B cell (primary cell): ENCODE data around the gene PCMTD2. TPM values are rescaled to one million over a fixed set of nuclear protein-coding genes. Genes with fewer than 3 reads are reported as not detected.
"Not testable (repeated sequence)": the region's sequence is repeated elsewhere in the genome, so short reads cannot be mapped to it uniquely, and the experiment has no call there.

Experiments
- ATAC-seq: fragments of 200-7000 bp; cut with Tn5 transposase; one replicate; pipeline ENCODE4 v1.10.0; 2021; ENCODE audit warnings: low read depth, mild to moderate bottlenecking, moderate number of reproducible peaks, moderate library complexity
- CTCF ChIA-PET: fragments of 350-600 bp; sonication (Branson Sonifier 250); formaldehyde crosslinking; loops from one replicate; lab custom pipeline; 2021; ENCODE audit warnings: antibody characterized with exemption, inconsistent platforms; lab: Charles Lee
- POLR2A ChIA-PET: fragments of 350-600 bp; sonication (Branson Sonifier 250); formaldehyde crosslinking; loops from one replicate; lab custom pipeline; 2021; ENCODE audit warnings: antibody characterized with exemption; lab: Charles Lee
- DNase-seq: peaks from one replicate; pipeline ENCODE4 v3.0.0; 2013
- H2AFZ ChIP-seq: 2 replicates; pipeline ENCODE4 v1.6.1; 2012; ENCODE audit warnings: mild to moderate bottlenecking, low read depth, low read length; ENCODE audit not compliant: insufficient read depth, poor library complexity, severe bottlenecking
- H3K27ac ChIP-seq, 2 donors: 1 replicate in 1 of 2; 2 replicates in 1 of 2; pipeline ENCODE4 v1.5.1; 2012 to 2013; ENCODE audit warnings: low read length in 2 of 2, mild to moderate bottlenecking in 2 of 2, moderate library complexity in 1 of 2
- H3K27me3 ChIP-seq, 4 experiments: fragments of 200-600 bp in 1 of 4; sonication (generic) in 1 of 4; replicated peaks in 1 of 4; 1 replicate in 2 of 4; 2 replicates in 2 of 4; pipeline versions ENCODE4 v1.6.1 to v1.7.0; 2013 to 2016; ENCODE audit warnings: low read length in 3 of 4, mild to moderate bottlenecking in 2 of 4, mixed read lengths in 1 of 4, moderate library complexity in 1 of 4; ENCODE audit not compliant: insufficient read depth in 4 of 4, control insufficient read depth in 3 of 4; ENCODE audit errors: control extremely low read depth in 1 of 4
- H3K36me3 ChIP-seq, 2 experiments: replicated peaks in 1 of 2; 1 replicate in 1 of 2; 2 replicates in 1 of 2; pipeline versions ENCODE4 v1.6.1 to v1.7.1; 2013; ENCODE audit warnings: low read length in 1 of 2; ENCODE audit not compliant: insufficient read depth in 2 of 2, control insufficient read depth in 1 of 2; ENCODE audit errors: control extremely low read depth in 1 of 2, extremely low read depth in 1 of 2
- H3K4me1 ChIP-seq, 2 donors: fragments of 200-600 bp in 1 of 2; sonication (generic) in 1 of 2; 1 replicate in 1 of 2; 2 replicates in 1 of 2; pipeline versions ENCODE4 v1.5.1 to v1.6.1; 2013 to 2017; ENCODE audit warnings: low read length in 2 of 2; ENCODE audit not compliant: control insufficient read depth in 2 of 2, insufficient read depth in 2 of 2
- H3K4me2 ChIP-seq: replicated peaks from 2 replicates; pipeline ENCODE3; 2012; ENCODE audit warnings: mild to moderate bottlenecking, low read depth, low read length; ENCODE audit not compliant: poor library complexity, severe bottlenecking
- H3K4me3 ChIP-seq, 5 experiments: fragments of 200-600 bp in 1 of 5; sonication (generic) in 1 of 5; 1 replicate in 3 of 5; 2 replicates in 2 of 5; pipeline versions ENCODE4 v1.5.1 to v1.7.0; 2011 to 2016; ENCODE audit warnings: low read length in 4 of 5, mild to moderate bottlenecking in 4 of 5, low read depth in 2 of 5, control low read depth in 1 of 5, moderate library complexity in 1 of 5; ENCODE audit not compliant: insufficient read depth in 1 of 5; ENCODE audit errors: control extremely low read depth in 1 of 5, extremely low read depth in 1 of 5
- H3K79me2 ChIP-seq: fragments of 200-600 bp; sonication (generic); one replicate; pipeline ENCODE4 v1.6.0; 2016; ENCODE audit warnings: low read length; ENCODE audit not compliant: control insufficient read depth, insufficient read depth
- H3K9ac ChIP-seq: fragments of 200-600 bp; sonication (generic); 2 replicates; pipeline ENCODE4 v1.6.1; 2017; ENCODE audit warnings: mild to moderate bottlenecking, low read length, moderate library complexity
- H3K9me3 ChIP-seq, 3 donors: one replicate each; pipeline versions ENCODE4 v1.6.1 to v1.7.1; 2013; ENCODE audit warnings: low read length in 2 of 3; ENCODE audit not compliant: control insufficient read depth in 2 of 3, insufficient read depth in 1 of 3; ENCODE audit errors: control extremely low read depth in 1 of 3
- H4K20me1 ChIP-seq: 2 replicates; pipeline ENCODE4 v1.6.0; 2012; ENCODE audit warnings: mild to moderate bottlenecking, low read length; ENCODE audit not compliant: insufficient read depth, control insufficient read depth, poor library complexity, severe bottlenecking
- H3K27ac Mint-ChIP-seq: one replicate; pipeline ENCODE4 v1.8.0; 2021; ENCODE audit warnings: mixed read lengths
- H3K27me3 Mint-ChIP-seq: one replicate; pipeline ENCODE4 v1.8.0; 2021; ENCODE audit warnings: mixed read lengths
- H3K4me1 Mint-ChIP-seq: one replicate; pipeline ENCODE4 v1.8.0; 2021; ENCODE audit warnings: mixed read lengths
- H3K4me3 Mint-ChIP-seq: one replicate; pipeline ENCODE4 v1.8.0; 2021; ENCODE audit warnings: mixed read lengths
- H3K9me3 Mint-ChIP-seq: one replicate; pipeline ENCODE4 v1.8.0; 2022; ENCODE audit warnings: mixed read lengths; ENCODE audit not compliant: insufficient read depth
- WGBS: methylation state at CpG from one replicate; pipeline ENCODE4 v1.1.5; 2013; ENCODE audit warnings: missing lambda C conversion rate; ENCODE audit not compliant: insufficient coverage; 5-methylcytosine and 5-hydroxymethylcytosine counted together
- intact Hi-C: fragments of 100-400 bp; cut with micrococcal nuclease; formaldehyde crosslinking; loops from one replicate; pipeline ENCODE4 v1.10.0; 2022
- polyA plus RNA-seq: library from polyadenylated mRNA; depleted of rRNA; stranded (reverse); fragments of >200 nt; gene quantifications from 2 replicates; pipeline ENCODE4 v1.2.3, GENCODE V29; 2012
- total RNA-seq, 2 donors: library from RNA; stranded (reverse); fragments of 120-200 nt in 1 of 2; gene quantifications; 1 replicate in 1 of 2; 2 replicates in 1 of 2; pipeline versions ENCODE4 v1.2.3 to v1.2.4, GENCODE V29; 2013 to 2022

Gene PCMTD2
- total and polyA plus RNA-seq, 2 donors (not counting 1 experiment from before 2014, with no cell fraction given) = 39.8 to 131 TPM

DNA sequence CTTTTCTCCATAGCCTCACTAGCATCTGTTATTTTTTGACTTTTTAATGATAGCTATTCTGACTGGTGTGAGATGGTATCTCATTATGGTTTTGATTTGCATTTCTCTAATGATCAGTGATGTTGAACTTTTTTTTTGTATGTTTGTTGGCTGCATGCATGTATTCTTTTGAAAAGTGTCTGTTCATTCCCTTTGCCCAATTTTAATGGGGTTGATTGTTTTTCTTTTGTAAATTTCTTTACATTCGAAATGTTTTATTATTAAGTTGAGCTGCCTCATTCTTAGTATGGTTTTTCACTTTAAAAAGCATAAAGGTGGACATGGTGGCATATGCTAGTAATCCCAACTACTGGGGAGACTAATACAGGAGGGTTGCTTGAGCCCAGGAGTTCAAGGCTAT lies 58.2 kb downstream of the PCMTD2 start:
- H2AFZ ChIP-seq, DNase-seq, H4K20me1 ChIP-seq, H3K4me3 Mint-ChIP-seq, ATAC-seq, H3K4me2 ChIP-seq, H3K4me1 Mint-ChIP-seq, H3K9me3 Mint-ChIP-seq, H3K36me3 ChIP-seq, H3K9ac ChIP-seq, CTCF ChIA-PET, H3K27ac ChIP-seq, H3K27me3 ChIP-seq, intact Hi-C loops, H3K27ac Mint-ChIP-seq, POLR2A ChIA-PET, H3K9me3 ChIP-seq, H3K79me2 ChIP-seq, H3K4me3 ChIP-seq, H3K4me1 ChIP-seq: not testable (repeated sequence)
- WGBS = no CpG with 5 or more reads among the region's 1 CpG
- H3K27me3 Mint-ChIP-seq = peaks cover 10% of the 10 kb centered on the region

- H3K4me1 ChIP-seq, H4K20me1 ChIP-seq, H3K36me3 ChIP-seq, H3K4me3 ChIP-seq, H3K27ac ChIP-seq, H3K9ac ChIP-seq, H3K9me3 ChIP-seq, H3K4me3 Mint-ChIP-seq, POLR2A ChIA-PET, H3K4me1 Mint-ChIP-seq, DNase-seq, CTCF ChIA-PET, H3K9me3 Mint-ChIP-seq, ATAC-seq, intact Hi-C loops, H3K79me2 ChIP-seq, H3K27me3 ChIP-seq, H3K27ac Mint-ChIP-seq, H2AFZ ChIP-seq, H3K4me2 ChIP-seq: not testable (repeated sequence)
- H3K27me3 Mint-ChIP-seq = peaks cover 18% of the 10 kb centered on the region
Measured at GRCh38 chr20:64315381-64315780, 59.8 kb downstream of the PCMTD2 start.

DNA sequence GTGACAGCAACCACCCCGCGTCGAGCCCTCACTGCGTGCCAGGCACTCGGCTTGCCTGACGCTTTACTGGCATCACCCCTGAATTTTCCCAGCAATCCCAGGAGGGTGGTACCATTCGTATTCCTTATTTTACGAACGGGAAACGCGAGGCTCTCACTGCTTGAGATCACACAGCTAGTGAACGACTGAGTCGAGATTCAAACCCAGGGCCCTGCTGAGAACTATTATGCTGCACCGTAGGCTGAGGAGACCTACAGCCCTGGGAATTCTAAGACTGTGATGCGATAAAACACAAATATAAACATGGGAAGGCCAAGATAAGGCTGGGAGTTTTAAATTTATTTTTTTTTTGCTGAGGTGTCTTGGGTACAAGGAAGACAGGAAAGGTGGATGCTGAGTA lies 60.3 kb downstream of the PCMTD2 start:
- H3K4me2 ChIP-seq, H4K20me1 ChIP-seq, H3K4me1 ChIP-seq, H3K36me3 ChIP-seq, H3K9me3 ChIP-seq, H3K9me3 Mint-ChIP-seq, intact Hi-C loops, H3K9ac ChIP-seq, ATAC-seq, POLR2A ChIA-PET, DNase-seq, H3K27ac Mint-ChIP-seq, H3K79me2 ChIP-seq, H3K27ac ChIP-seq, H3K4me1 Mint-ChIP-seq, H3K4me3 Mint-ChIP-seq, H2AFZ ChIP-seq, H3K4me3 ChIP-seq, CTCF ChIA-PET, H3K27me3 ChIP-seq: not testable (repeated sequence)
- 66% methylated on average over 3 of the region's 15 CpGs for WGBS
- H3K27me3 Mint-ChIP-seq = peaks cover 18% of the 10 kb centered on the region

DNA sequence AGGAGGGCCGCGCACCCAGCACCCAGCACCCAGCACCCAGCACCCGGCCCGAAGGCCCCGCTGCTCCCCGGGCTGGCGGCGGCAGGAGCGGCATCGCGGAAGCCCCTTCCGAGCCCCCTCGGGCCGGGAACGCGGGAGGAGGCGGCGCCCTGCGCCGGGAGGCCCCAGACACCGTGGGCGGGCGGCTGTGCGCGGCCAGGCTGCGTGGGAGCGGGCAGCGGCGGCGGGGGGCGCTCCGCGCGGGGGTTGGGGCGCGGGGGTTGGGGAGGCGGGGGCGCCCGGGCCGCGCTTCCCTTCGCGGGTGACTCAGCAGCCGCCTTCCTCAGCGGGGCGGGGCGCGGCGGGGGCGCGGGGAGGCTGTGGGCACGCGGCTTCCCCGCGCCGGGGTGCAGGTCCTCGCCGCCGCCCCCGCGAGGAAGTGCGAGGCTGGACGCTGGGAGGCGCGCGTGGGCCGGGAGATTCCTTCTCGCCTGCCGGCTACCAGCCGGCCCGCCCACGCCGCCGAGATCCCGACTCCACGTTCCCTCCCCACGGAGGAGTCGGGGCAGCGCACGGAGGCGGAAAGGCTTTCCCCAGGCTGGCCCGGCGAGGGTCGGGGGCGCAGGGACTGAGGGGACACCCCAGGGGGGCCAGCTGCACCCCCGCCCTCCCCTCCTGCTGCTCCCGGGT lies 61.0 kb downstream of the PCMTD2 start:
- peaks cover 18% of the 10 kb centered on the region for H3K27me3 Mint-ChIP-seq
- ATAC-seq, H3K27me3 ChIP-seq, H3K27ac ChIP-seq, H3K4me2 ChIP-seq, H3K4me3 ChIP-seq, H2AFZ ChIP-seq, intact Hi-C loops, POLR2A ChIA-PET, H3K27ac Mint-ChIP-seq, H3K9ac ChIP-seq, H3K4me1 Mint-ChIP-seq, H3K4me1 ChIP-seq, H3K36me3 ChIP-seq, H4K20me1 ChIP-seq, CTCF ChIA-PET, H3K9me3 ChIP-seq, DNase-seq, H3K9me3 Mint-ChIP-seq, H3K79me2 ChIP-seq, H3K4me3 Mint-ChIP-seq: not testable (repeated sequence)
- WGBS = 8% methylated on average over 71 of the region's 87 CpGs
